Stimulated activated naive B cell treated with anti-CD40 and anti-IgM and Interleukin-4, amounts not matched to agents 10 μg/mL and 1 μg/mL and 100 μg/mL, for 72 hours (primary cell): ENCODE measurements around the gene TH.
A peak's percentile ranks its signal among the peaks of the same experiment; 100 is the strongest.

Experiments
- ATAC-seq, 2 donors: fragments of 150-1000 bp; cut with Tn5 transposase; replicated peaks; 2 replicates each; pipeline ENCODE4 v1.10.0; 2021; ENCODE audit warnings: moderate library complexity in 1 of 2
- DNase-seq: peaks from one replicate; pipeline ENCODE4 v3.0.0; 2021
- H3K27ac Mint-ChIP-seq: one replicate; pipeline ENCODE4 v1.8.0; 2022; ENCODE audit warnings: mild to moderate bottlenecking, mixed read lengths
- H3K27me3 Mint-ChIP-seq, 2 donors: one replicate each; pipeline ENCODE4 v1.8.0; 2022; ENCODE audit warnings: mixed read lengths in 2 of 2
- H3K36me3 Mint-ChIP-seq, 2 donors: one replicate each; pipeline ENCODE4 v1.8.0; 2022; ENCODE audit warnings: mixed read lengths in 2 of 2, mild to moderate bottlenecking in 1 of 2
- H3K4me1 Mint-ChIP-seq, 2 donors: one replicate each; pipeline ENCODE4 v1.8.0; 2022; ENCODE audit warnings: mixed read lengths in 2 of 2, mild to moderate bottlenecking in 1 of 2
- H3K4me3 Mint-ChIP-seq, 2 donors: one replicate each; pipeline ENCODE4 v1.8.0; 2022; ENCODE audit warnings: mild to moderate bottlenecking in 2 of 2, mixed read lengths in 2 of 2, moderate library complexity in 1 of 2
- H3K9me3 Mint-ChIP-seq, 2 donors: one replicate each; pipeline ENCODE4 v1.8.0; 2022; ENCODE audit warnings: mixed read lengths in 2 of 2, mild to moderate bottlenecking in 1 of 2

Gene TH

GRCh38 chr11:2144544-2145248 lies 26.9 kb downstream of the TH start:
- peaks cover 20 to 45% of the 10 kb centered on the region in 2 donors for H3K4me1 Mint-ChIP-seq
- peaks cover 51 to 94% of the 10 kb centered on the region in 2 donors for H3K27me3 Mint-ChIP-seq
- H3K27ac Mint-ChIP-seq: no peak overlapping the region
- DNase-seq (no peak), ATAC-seq (no peak)
- no peaks in the 10 kb centered on the region for H3K9me3 Mint-ChIP-seq
- H3K4me3 Mint-ChIP-seq: peak overlapping the region; percentile 61 to 62
- no peaks in the 10 kb centered on the region for H3K36me3 Mint-ChIP-seq

GRCh38 chr11:2143799-2144543 lies 27.6 kb downstream of the TH start:
- DNase-seq (no peak), ATAC-seq (no peak)
- no peaks in the 10 kb centered on the region for H3K9me3 Mint-ChIP-seq
- peaks cover 20 to 45% of the 10 kb centered on the region in 2 donors for H3K4me1 Mint-ChIP-seq
- H3K36me3 Mint-ChIP-seq: no peaks in the 10 kb centered on the region
- no peak overlapping the region for H3K27ac Mint-ChIP-seq
- peaks cover 48 to 87% of the 10 kb centered on the region in 2 donors for H3K27me3 Mint-ChIP-seq
- peak overlapping the region; percentile 67 to 75 for H3K4me3 Mint-ChIP-seq

DNA sequence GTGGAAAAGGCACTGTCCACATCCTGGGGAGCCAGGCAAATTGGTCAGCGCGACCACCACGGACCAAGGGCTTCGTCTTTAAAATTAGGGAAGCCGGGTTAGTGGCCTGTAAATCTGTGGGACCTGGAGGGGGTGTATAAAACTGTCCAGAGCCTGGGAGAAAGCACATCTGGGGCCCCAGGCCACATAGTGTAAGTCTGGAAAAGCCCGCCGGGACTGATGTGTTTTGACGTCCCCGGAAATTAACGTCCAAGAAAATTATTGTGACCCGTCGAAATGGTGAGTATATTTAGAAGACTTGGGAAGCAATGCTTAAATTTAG lies 28.2 kb downstream of the TH start:
- H3K36me3 Mint-ChIP-seq: no peaks in the 10 kb centered on the region
- peak overlapping the region; percentile 67 to 75 for H3K4me3 Mint-ChIP-seq
- no peaks in the 10 kb centered on the region for H3K9me3 Mint-ChIP-seq
- H3K27me3 Mint-ChIP-seq: peaks cover 45 to 85% of the 10 kb centered on the region in 2 donors
- no peak for ATAC-seq
- H3K4me1 Mint-ChIP-seq: peaks cover 21 to 45% of the 10 kb centered on the region in 2 donors
- no peak overlapping the region for H3K27ac Mint-ChIP-seq
- no peak for DNase-seq

GRCh38 chr11:2142762-2143202 lies 28.8 kb downstream of the TH start:
- H3K4me3 Mint-ChIP-seq: peak overlapping the region; percentile 28 to 42
- H3K9me3 Mint-ChIP-seq: no peaks in the 10 kb centered on the region
- H3K27ac Mint-ChIP-seq: no peak overlapping the region

GRCh38 chr11:2142300-2142759 lies 29.3 kb downstream of the TH start:
- DNase-seq (no peak), ATAC-seq (no peak)
- H3K4me1 Mint-ChIP-seq: peaks cover 27 to 55% of the 10 kb centered on the region in 2 donors
- no peak overlapping the region for H3K27ac Mint-ChIP-seq
- peaks cover 46 to 85% of the 10 kb centered on the region in 2 donors for H3K27me3 Mint-ChIP-seq
- no peaks in the 10 kb centered on the region for H3K9me3 Mint-ChIP-seq
- H3K4me3 Mint-ChIP-seq: no peak overlapping the region
- no peaks in the 10 kb centered on the region for H3K36me3 Mint-ChIP-seq

More at GRCh38 chr11:2142762-2143202, 28.8 kb downstream of the TH start:
- DNase-seq (peak; percentile 59), ATAC-seq (peak; percentile 95 to 96)
- peaks cover 22 to 51% of the 10 kb centered on the region in 2 donors for H3K4me1 Mint-ChIP-seq
- H3K36me3 Mint-ChIP-seq: no peaks in the 10 kb centered on the region
- H3K27me3 Mint-ChIP-seq: peaks cover 43 to 85% of the 10 kb centered on the region in 2 donors

- Mint-ChIP-seq H3K27me3 (peaks cover 47 to 85% of the 10 kb centered on the region in 2 donors), H3K4me1 (peaks cover 32 to 63% of the 10 kb centered on the region in 2 donors), H3K36me3 (no peaks in the 10 kb centered on the region), H3K4me3 (peak overlapping the region; percentile 19 to 46), H3K27ac (peak overlapping the region; percentile 67), H3K9me3 (no peaks in the 10 kb centered on the region)
- ATAC-seq: no peak
- no peak for DNase-seq
These were observed 30.9 kb downstream of the TH start for GRCh38 chr11:2140411-2141400.

GRCh38 chr11:2139621-2140337 lies 31.8 kb downstream of the TH start:
- peaks cover 32 to 57% of the 10 kb centered on the region in 2 donors for H3K4me1 Mint-ChIP-seq

GRCh38 chr11:2139123-2139521 lies 32.5 kb downstream of the TH start, which contains the start of gene IGF2:
Gene IGF2 (minus strand): TSS chr11:2139389. CDS start chr11:2135523, 3,866 bp downstream.
- H3K36me3 Mint-ChIP-seq: no peaks in the 10 kb centered on the region
- H3K27me3 Mint-ChIP-seq: peaks cover 57 to 85% of the 10 kb centered on the region in 2 donors
- peak within 1 kb of the TSS; percentile 74 to 75 for H3K4me3 Mint-ChIP-seq

More at GRCh38 chr11:2139621-2140337, 31.8 kb downstream of the TH start:
- peak overlapping the region; percentile 88 for H3K27ac Mint-ChIP-seq
- DNase-seq: no peak
- no peaks in the 10 kb centered on the region for H3K36me3 Mint-ChIP-seq
- H3K27me3 Mint-ChIP-seq: peaks cover 52 to 85% of the 10 kb centered on the region in 2 donors
- peak overlapping the region in 1 of 2 donors; percentile 10 for H3K4me3 Mint-ChIP-seq
- no peak for ATAC-seq
- no peaks in the 10 kb centered on the region for H3K9me3 Mint-ChIP-seq

GRCh38 chr11:2138431-2139122 lies 33.0 kb downstream of the TH start:
- no peak for ATAC-seq
- peak overlapping the region; percentile 79 for H3K27ac Mint-ChIP-seq
- H3K27me3 Mint-ChIP-seq: peaks cover 59 to 88% of the 10 kb centered on the region in 2 donors

More at GRCh38 chr11:2139123-2139521, 32.5 kb downstream of the TH start, which contains the start of gene IGF2:
- H3K27ac Mint-ChIP-seq: peak within 1 kb of the TSS; percentile 88
- ATAC-seq: no peak
- DNase-seq: no peak
- H3K9me3 Mint-ChIP-seq: no peaks in the 10 kb centered on the region
- H3K4me1 Mint-ChIP-seq: peaks cover 30 to 51% of the 10 kb centered on the region in 2 donors

GRCh38 chr11:2138068-2138430 lies 33.6 kb downstream of the TH start:
- ATAC-seq: no peak

More at GRCh38 chr11:2138431-2139122, 33.0 kb downstream of the TH start:
- Mint-ChIP-seq H3K36me3 (no peaks in the 10 kb centered on the region), H3K9me3 (no peaks in the 10 kb centered on the region), H3K4me3 (peak overlapping the region; percentile 74 to 75), H3K4me1 (peaks cover 31 to 47% of the 10 kb centered on the region in 2 donors)
- DNase-seq: no peak

DNA sequence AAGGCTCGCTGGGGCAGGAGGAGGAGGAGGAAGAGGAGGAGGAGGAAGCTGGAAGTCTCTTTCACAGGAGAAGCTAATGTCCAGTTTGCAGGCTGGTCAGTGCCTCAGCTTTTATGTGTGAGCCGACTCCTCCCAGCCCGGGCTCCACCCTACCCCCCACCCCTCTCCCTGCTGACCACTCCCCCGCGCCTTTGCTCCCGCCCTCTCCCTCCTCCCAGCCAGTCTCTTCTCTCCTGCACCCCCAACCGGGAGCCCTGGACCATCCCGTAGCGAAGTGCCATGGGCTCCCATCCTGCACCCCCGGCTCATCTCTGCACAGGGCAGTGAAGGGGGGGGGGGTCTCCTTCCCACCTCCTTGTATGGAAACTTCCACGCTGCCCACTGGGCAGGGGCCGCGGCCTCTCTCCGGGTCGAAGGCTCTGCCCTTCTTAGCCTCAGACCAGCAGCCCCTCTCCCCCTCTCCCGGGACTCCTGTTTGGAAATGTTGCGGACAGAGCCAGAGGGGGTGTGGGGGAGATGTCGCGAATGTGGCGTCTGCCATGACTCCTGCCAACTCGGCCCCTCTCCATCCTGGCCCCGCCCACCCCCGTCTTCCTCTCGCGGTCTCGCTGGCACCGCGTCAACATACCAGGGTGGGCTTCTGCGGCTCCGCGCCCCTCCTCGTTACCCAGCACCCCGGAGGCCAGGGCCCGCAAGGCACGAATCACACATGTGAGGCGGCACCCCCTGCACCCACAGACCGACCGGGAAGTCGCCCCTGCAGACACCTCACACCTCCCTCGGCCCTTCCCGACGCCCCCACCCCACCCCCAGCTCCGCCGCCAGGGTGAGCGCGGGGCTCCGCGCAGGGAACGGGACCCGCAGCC lies 34.2 kb downstream of the TH start:
- Mint-ChIP-seq H3K36me3 (no peaks in the 10 kb centered on the region), H3K9me3 (no peaks in the 10 kb centered on the region), H3K4me1 (peaks cover 24 to 35% of the 10 kb centered on the region in 2 donors), H3K27ac (peak overlapping the region; percentile 59), H3K27me3 (peaks cover 67 to 88% of the 10 kb centered on the region in 2 donors), H3K4me3 (peak overlapping the region in 1 of 2 donors; percentile 64)
- DNase-seq (no peak), ATAC-seq (no peak)

More at GRCh38 chr11:2138068-2138430, 33.6 kb downstream of the TH start:
- Mint-ChIP-seq H3K4me3 (peak overlapping the region; percentile 74 to 75), H3K9me3 (no peaks in the 10 kb centered on the region), H3K27ac (peak overlapping the region; percentile 25), H3K36me3 (no peaks in the 10 kb centered on the region), H3K27me3 (peaks cover 61 to 88% of the 10 kb centered on the region in 2 donors), H3K4me1 (peaks cover 30 to 42% of the 10 kb centered on the region in 2 donors)
- no peak for DNase-seq

- no peak for ATAC-seq
- Mint-ChIP-seq H3K27me3 (peaks cover 65 to 88% of the 10 kb centered on the region in 2 donors), H3K36me3 (no peaks in the 10 kb centered on the region), H3K4me3 (peak overlapping the region; percentile 3 to 36), H3K9me3 (peaks cover 0 to under 1% of the 10 kb centered on the region in 2 donors), H3K4me1 (peaks cover 22 to 30% of the 10 kb centered on the region in 2 donors), H3K27ac (no peak overlapping the region)
- DNase-seq: no peak
These were observed 34.7 kb downstream of the TH start for GRCh38 chr11:2136952-2137201.
